Measurements from ENCODE around the gene RBM12. TPM values are rescaled to one million over a fixed set of nuclear protein-coding genes. Genes with fewer than 3 reads are reported as not detected.
"Not testable (repeated sequence)": the region's sequence is repeated elsewhere in the genome, so short reads cannot be mapped to it uniquely, and the experiment has no call there.

Gene RBM12
- total RNA-seq (2014; rRNA removed; shearing (Covaris generic)), result 137 and 142 TPM in 2 replicates

DNA sequence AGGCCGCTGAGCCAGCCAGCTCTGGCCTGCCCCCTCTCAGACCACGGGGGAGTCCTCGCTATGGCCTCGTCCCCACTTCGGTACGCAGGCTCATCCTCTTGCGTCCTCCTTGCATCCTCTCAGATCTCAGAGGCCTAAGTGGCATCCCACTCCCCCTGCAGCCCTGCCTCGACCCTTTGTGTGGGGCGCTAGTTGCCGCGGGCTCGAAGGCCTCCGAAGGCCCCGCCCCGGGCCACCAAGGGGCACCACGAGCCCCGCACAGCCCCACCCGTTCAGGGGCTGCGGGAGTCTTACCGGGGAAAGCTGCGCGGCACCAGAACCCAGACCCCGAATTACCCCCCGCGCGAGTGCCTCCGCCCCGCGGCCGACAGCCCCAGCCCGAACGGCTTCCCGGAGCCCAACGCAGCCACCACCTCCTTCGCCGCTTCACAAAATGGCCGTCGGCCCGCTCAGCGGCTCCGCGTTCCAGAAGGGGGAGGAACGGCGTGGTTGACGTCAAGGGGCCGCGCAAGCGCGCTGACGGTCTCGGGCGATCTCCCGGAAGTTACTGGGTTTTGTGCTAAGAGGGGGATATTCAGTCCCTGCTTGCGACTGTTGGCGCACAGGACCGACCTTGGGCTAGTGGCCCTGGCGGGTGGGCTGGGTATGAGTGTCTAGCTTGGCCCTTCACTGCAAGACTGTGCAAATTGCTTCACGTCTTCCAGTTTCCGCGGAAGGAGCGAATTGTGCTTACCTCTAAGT is at the start of gene RBM12, which contains the start of gene CPNE1:
Gene RBM12, minus strand, starts transcription at position 435 of the 741 bp plus-strand sequence. CDS start 9,578 bp downstream, outside the sequence.
Gene CPNE1, minus strand, starts transcription at position 435 of the 741 bp plus-strand sequence. CDS start 31,977 bp downstream, outside the sequence.
- Histone ChIP-seq H3K27me3 (no peaks in the 10 kb centered on the region), H3K27ac (peak within 1 kb of the TSS; percentile 87), H3K9me3 (replicated peaks) (peaks cover 2% of the 10 kb centered on the region; the same call in 1 of the 2 replicates), H3K36me3 (0 out of 2 replicates have a peak, but pooled peaks cover 4% of the 10 kb centered on the region), H3K4me1 (peaks cover 21% of the 10 kb centered on the region), H3K4me3 (peak within 1 kb of the TSS; percentile 90)
- DNase-seq, result peak; percentile 98 to 99

DNA sequence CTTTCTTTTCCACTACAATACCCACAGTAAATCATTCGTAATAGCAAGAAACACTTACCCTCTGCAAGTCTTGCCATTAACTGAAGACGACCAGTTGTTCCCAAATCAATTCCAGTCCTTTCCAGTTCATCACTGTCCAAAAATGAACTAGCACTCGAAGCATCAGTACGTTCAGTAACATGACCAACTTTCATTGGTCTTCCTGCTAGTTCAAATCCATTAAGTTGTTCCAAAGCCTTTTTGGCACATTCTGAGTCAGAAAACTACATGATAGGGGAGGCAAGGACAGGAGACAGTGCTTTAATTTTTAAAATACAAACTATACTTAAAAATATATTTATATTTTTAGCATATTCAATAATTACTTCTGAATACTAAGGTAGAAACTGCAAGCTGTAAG is 49.4 kb upstream of the RBM12 start:
- Histone ChIP-seq H3K9me3 (replicated peaks) (no peaks in the 10 kb centered on the region), H3K36me3 (peaks cover 96% of the 10 kb centered on the region), H3K27me3 (no peaks in the 10 kb centered on the region), H3K4me3 (no peak overlapping the region), H3K4me1 (no peaks in the 10 kb centered on the region; the same call in 1 of the 2 replicates), H3K27ac (no peak overlapping the region)
- DNase-seq, result no peak

DNA sequence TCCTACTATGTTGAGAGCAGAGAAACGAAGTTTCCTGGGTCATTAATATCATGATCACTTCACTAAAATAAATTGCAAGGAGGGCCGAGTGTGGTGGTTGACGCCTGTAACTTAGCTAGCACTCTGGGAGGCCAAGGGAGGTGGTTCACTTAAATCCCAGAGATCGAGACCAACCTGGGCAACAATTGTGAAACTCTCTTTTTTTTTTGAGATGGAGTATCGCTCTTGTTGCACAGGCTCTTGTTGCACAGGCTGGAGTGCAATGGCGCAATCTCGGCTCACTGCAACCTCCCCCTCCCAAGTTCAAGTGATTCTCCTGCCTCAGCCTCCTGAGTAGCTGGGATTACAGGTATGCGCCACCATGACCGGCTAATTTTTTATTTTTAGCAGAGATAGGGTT is 48.4 kb upstream of the RBM12 start:
- not testable (repeated sequence) for H3K4me1 ChIP-seq; DNase-seq; H3K27me3 ChIP-seq; H3K27ac ChIP-seq; H3K4me3 ChIP-seq; H3K9me3 ChIP-seq (replicated peaks)
- peaks cover 97% of the 10 kb centered on the region for H3K36me3 ChIP-seq

GRCh38 chr20:35711588-35712209 is 47.0 kb upstream of the RBM12 start:
- no peak for DNase-seq
- Histone ChIP-seq H3K36me3 (peaks cover 96% of the 10 kb centered on the region), H3K4me1 (no peaks in the 10 kb centered on the region; the same call in 1 of the 2 replicates), H3K4me3 (no peak overlapping the region), H3K27ac (no peak overlapping the region), H3K27me3 (no peaks in the 10 kb centered on the region), H3K9me3 (replicated peaks) (no peaks in the 10 kb centered on the region)

GRCh38 chr20:35710884-35711587 is 46.3 kb upstream of the RBM12 start:
- no peak overlapping the region for H3K27ac ChIP-seq
- H3K4me1 ChIP-seq, result no peaks in the 10 kb centered on the region; the same call in 1 of the 2 replicates
- no peak overlapping the region for H3K4me3 ChIP-seq
- no peaks in the 10 kb centered on the region for H3K9me3 ChIP-seq (replicated peaks)
- no peaks in the 10 kb centered on the region for H3K27me3 ChIP-seq
- peaks cover 96% of the 10 kb centered on the region for H3K36me3 ChIP-seq
- no peak for DNase-seq

DNA sequence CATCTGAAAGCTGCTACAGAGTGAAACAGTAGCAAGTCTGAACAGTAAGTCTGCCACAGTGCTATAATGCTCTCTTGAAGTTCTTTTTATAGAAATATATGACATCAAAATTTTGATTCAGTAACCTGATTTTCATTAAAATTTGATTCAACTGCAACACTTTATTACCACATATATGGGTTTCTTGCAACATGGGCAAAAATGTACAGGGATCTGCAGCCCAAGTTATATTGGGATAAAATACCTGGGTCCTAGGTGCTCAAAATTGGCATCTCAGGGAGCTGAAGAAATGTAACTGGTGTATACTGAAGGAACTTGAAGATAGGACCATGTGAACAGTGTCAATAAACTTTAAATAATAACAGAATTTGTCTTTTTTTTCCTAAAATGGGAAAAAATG is 45.3 kb upstream of the RBM12 start:
- H3K36me3 ChIP-seq, result peaks cover 96% of the 10 kb centered on the region
- no peak for DNase-seq
- H3K9me3 ChIP-seq (replicated peaks), result no peaks in the 10 kb centered on the region
- no peaks in the 10 kb centered on the region; the same call in 1 of the 2 replicates for H3K4me1 ChIP-seq
- H3K4me3 ChIP-seq, result no peak overlapping the region
- no peak overlapping the region for H3K27ac ChIP-seq
- no peaks in the 10 kb centered on the region for H3K27me3 ChIP-seq

DNA sequence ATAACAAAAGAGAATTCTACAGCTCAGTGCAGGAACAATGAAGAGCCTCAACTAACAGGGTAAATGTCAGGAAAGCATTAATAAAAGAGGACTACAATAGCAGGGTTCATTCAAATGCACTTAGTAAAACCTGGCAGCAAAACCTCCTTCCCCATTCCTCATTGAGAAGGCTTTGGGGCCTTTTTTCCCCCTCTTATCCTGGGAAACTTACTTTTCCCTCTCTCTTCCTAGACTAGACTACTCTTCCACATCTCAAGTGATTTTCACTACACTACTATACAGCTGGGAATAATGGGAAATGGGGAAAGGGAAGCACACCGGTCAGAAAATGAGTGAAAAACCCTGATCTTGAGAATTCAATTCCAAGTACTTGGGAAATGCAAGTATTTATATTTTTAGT is 44.6 kb upstream of the RBM12 start:
- H3K4me1 ChIP-seq, result no peaks in the 10 kb centered on the region; the same call in 1 of the 2 replicates
- H3K4me3 ChIP-seq, result no peak overlapping the region
- DNase-seq, result no peak
- no peaks in the 10 kb centered on the region for H3K9me3 ChIP-seq (replicated peaks)
- H3K27me3 ChIP-seq, result no peaks in the 10 kb centered on the region
- H3K27ac ChIP-seq, result no peak overlapping the region
- H3K36me3 ChIP-seq, result peaks cover 96% of the 10 kb centered on the region

- Histone ChIP-seq H3K4me1 (no peaks in the 10 kb centered on the region; the same call in 1 of the 2 replicates), H3K4me3 (no peak overlapping the region), H3K9me3 (replicated peaks) (no peaks in the 10 kb centered on the region), H3K27ac (no peak overlapping the region), H3K36me3 (peaks cover 97% of the 10 kb centered on the region), H3K27me3 (no peaks in the 10 kb centered on the region)
- DNase-seq, result no peak
Measured at GRCh38 chr20:35708502-35708901, 43.8 kb upstream of the RBM12 start.

GRCh38 chr20:35706591-35707529 is 42.2 kb upstream of the RBM12 start:
- H3K27me3 ChIP-seq; H3K9me3 ChIP-seq (replicated peaks); H3K4me1 ChIP-seq; DNase-seq; H3K27ac ChIP-seq; H3K4me3 ChIP-seq: not testable (repeated sequence)
- peaks cover 99% of the 10 kb centered on the region for H3K36me3 ChIP-seq

- not testable (repeated sequence) for H3K27ac ChIP-seq; H3K9me3 ChIP-seq (replicated peaks); H3K4me1 ChIP-seq; DNase-seq; H3K27me3 ChIP-seq; H3K4me3 ChIP-seq
- peaks cover 99% of the 10 kb centered on the region for H3K36me3 ChIP-seq
Measured at GRCh38 chr20:35705894-35706293, 41.2 kb upstream of the RBM12 start.

DNA sequence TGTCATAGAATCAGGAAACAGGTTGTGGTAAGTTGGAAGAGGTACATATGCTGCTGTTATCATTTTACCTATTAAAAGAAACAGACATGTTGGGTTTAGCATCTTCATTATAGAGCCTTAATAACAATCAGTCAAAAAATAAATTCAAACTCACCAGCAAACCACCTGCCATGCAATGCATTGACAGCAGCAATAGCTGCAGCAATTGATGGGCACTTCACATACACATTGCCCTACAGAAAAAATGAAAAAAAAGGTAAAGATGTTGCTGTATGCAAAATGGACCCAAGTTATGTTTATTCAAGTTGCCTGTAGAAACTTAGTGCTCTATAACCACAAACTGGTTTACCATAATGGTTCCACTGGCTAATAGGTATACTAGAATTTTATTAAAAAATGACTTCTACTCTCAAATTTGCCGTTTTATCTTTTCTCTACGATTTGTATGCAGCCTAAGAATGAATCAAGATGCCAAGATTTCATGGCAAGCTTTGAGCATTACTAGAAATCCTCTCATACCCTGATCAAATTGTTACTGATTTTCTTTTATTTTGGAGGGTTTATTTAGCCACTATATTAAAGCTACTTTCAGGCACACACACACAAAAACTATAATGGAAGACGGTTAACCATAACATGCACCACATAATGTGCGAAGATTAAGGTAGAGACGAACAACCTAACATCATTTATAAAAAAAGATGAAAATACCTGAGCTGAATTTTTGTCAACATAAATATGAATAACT is 40.0 kb upstream of the RBM12 start:
- H3K27me3 ChIP-seq, result no peaks in the 10 kb centered on the region
- no peaks in the 10 kb centered on the region for H3K9me3 ChIP-seq (replicated peaks)
- DNase-seq, result no peak
- peaks cover 91% of the 10 kb centered on the region for H3K36me3 ChIP-seq
- no peak overlapping the region for H3K27ac ChIP-seq
- H3K4me3 ChIP-seq, result no peak overlapping the region
- peaks cover 9% of the 10 kb centered on the region; the same call in 1 of the 2 replicates for H3K4me1 ChIP-seq

GRCh38 chr20:35702824-35703695 is 38.4 kb upstream of the RBM12 start:
- no peak for DNase-seq
- no peaks in the 10 kb centered on the region for H3K27me3 ChIP-seq
- no peak overlapping the region for H3K4me3 ChIP-seq
- H3K4me1 ChIP-seq, result peaks cover 10% of the 10 kb centered on the region
- no peaks in the 10 kb centered on the region for H3K9me3 ChIP-seq (replicated peaks)
- peaks cover 75% of the 10 kb centered on the region for H3K36me3 ChIP-seq
- H3K27ac ChIP-seq, result no peak overlapping the region

All from SJCRH30 (cell line).